GM10266 (cell line): ENCODE results near the gene ADAMTS3.
"Not testable (repeated sequence)": the region's sequence is repeated elsewhere in the genome, so short reads cannot be mapped to it uniquely, and the experiment has no call there.

Experiments used
- DNase-seq: peaks from one replicate; pipeline ENCODE4 v3.0.0; 2012; ENCODE audit errors: extremely low spot score
- TF ChIP-seq, protein P1 (sequence below): IDR thresholded peaks from 2 replicates; pipeline ENCODE4 v1.5.1; 2012; ENCODE audit warnings: mild to moderate bottlenecking, low read depth; ENCODE audit not compliant: control insufficient read depth, insufficient read depth; ENCODE audit errors: missing control alignments

Gene ADAMTS3

DNA sequence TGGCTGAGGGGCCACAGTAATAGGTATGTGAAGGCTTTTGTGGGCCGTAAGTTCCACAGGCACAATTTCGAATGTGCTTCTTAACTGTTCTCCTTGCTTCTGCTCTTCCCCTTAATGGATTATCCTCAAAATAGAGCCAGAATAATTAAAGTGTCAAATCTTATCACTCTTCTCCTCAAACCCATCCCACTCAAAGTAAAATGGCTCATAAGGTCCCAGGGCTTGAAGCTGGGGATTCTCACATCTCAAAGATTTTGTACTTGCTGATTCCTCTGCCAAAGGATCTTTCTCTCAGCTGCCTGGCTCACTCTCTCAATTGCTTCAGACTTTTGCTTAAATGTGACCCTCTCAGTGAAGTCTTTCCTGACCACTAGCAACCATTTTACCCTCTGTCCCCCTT, 16.6 kb downstream of the ADAMTS3 start:
- no peak for DNase-seq
- TF ChIP-seq, protein P1, sequence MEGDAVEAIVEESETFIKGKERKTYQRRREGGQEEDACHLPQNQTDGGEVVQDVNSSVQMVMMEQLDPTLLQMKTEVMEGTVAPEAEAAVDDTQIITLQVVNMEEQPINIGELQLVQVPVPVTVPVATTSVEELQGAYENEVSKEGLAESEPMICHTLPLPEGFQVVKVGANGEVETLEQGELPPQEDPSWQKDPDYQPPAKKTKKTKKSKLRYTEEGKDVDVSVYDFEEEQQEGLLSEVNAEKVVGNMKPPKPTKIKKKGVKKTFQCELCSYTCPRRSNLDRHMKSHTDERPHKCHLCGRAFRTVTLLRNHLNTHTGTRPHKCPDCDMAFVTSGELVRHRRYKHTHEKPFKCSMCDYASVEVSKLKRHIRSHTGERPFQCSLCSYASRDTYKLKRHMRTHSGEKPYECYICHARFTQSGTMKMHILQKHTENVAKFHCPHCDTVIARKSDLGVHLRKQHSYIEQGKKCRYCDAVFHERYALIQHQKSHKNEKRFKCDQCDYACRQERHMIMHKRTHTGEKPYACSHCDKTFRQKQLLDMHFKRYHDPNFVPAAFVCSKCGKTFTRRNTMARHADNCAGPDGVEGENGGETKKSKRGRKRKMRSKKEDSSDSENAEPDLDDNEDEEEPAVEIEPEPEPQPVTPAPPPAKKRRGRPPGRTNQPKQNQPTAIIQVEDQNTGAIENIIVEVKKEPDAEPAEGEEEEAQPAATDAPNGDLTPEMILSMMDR, result no peak

DNA sequence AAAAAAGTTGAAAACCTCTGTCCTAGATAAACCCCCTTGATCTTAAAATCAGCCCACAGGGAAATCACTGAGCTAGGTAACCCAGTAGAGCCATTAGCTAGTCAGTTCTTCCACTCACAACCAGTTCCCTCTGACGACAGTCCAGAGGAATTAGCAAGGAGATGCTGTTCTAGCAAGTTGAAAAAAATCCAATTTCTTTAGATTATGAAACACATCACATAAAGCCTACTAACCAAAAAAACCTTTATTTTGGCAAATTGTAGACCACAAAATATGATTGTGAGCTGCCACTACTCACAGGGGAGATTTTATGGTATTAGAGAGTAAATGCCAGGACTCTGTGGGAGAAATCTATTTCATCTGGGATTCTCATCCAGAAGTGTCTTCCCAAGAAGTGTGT, 22.6 kb downstream of the ADAMTS3 start:
- DNase-seq, result no peak
- TF ChIP-seq, protein P1, result no peak

DNA sequence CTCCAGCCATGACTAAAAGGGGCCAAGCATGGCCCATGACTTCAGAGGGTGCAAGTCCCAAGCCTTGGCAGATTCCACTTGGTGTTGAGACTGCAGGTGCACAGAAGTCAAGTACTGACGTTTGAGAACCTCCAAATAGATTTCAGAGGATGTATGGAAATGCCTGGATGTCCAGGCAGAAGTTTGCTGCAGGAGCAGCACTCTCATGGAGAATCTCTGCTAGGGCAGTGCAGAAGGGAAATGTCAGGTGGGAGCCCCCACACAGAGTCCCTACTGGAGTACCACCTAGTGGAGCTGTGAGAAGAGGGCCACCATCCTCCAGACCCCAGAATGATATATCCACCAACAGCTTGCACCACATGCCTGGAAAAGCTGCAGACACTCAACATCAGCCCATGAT, 28.3 kb downstream of the ADAMTS3 start:
- not testable (repeated sequence) for DNase-seq

DNA sequence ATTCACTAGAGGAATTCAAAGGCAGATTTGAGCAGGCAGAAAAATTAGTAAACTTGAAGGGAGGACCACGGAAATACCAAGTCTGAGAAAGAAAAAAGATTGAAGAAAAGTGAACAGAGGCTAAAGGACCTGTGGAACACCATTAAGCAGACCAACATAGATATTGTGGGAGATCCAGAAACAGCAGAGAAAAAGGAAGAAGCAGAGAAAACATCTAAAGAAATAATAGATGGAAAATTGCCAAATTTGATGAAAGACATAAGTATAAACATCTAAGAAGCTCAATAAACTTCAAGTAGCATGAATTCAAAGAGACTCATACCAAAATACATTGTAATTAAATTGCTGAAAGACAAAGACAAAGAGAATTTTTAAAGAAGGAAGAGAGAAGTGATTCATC, 31.0 kb downstream of the ADAMTS3 start:
- no peak for DNase-seq
- TF ChIP-seq, protein P1, result no peak

DNA sequence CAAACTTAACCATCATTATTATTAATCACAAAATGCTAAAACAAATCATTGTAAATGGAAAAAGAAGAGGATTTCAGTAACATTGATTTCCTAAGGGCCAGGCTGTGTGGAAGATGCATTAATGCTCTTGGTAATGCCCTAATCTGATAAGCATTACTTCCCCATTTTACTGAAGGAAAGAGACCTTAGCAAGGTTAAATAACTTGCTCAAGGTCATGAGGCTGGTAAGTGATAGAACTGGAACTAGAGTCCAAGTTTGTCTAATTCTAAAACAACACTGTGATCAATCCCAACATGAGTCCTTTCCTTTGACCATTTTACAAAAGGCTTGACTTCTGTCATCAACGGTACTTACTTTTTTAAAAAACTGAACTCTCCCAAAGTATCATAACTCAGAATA, 32.6 kb downstream of the ADAMTS3 start:
- TF ChIP-seq, protein P1, result no peak
- DNase-seq, result no peak

DNA sequence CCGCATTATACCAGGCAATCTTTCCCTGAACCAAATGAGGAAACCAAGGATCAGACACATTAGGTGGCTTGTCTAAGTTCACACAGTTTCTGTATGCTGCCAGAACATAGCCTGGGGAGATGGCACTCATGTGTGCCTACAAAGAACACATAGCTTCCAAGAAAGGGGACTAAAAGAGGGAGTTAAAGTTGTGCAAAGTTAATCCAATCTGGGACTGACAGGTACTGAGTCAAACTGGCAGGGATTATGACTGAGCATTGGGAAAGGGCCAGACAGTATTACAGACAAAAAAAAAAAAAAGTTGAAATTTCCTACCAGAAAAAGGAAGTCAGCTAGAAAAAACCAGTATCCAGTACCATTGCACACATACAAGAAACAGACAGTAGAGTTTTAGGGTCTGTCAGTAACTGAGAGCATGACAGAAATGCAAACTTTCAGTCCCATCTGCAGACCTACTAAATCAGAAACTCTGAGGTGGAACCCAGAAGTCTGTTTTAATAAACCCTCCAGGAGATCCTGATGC, 37.2 kb downstream of the ADAMTS3 start:
- TF ChIP-seq, protein P1, result no peak
- DNase-seq, result no peak

DNA sequence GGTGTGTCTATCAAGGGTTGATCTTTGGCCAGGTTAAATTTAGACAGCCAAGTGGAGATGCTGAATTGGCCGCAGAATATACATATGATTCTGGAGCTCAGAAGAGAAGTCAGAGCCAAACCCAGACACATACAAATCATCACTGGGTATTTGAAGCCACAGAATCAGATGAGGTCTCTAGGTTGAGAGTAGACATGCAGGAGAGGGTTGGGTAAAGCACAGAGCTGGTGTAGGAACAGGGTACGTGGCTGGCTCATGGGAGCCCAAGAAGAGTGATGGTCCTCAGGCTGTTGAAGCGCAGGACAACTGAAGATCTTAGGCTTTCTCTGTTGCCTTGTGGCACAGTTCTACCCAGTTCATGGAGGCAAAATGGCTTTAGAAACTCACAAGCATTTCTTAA, 37.7 kb downstream of the ADAMTS3 start:
- no peak for DNase-seq
- TF ChIP-seq, protein P1, result no peak
